Stimulated activated naive CD8-positive, alpha-beta T cell treated with anti-CD3 and anti-CD28 coated beads, Interleukin-15, Interleukin-2, amounts not matched to agents 100 U/mL and 50 U/mL, for 24 hours (primary cell): Measurements from ENCODE around the gene GSTA1.
"Not testable (repeated sequence)": the region's sequence is repeated elsewhere in the genome, so short reads cannot be mapped to it uniquely, and the experiment has no call there.

Experiments
- ATAC-seq: fragments of 150-1000 bp; cut with Tn5 transposase; one replicate; pipeline ENCODE4 v1.10.0; 2021
- DNase-seq: peaks from one replicate; pipeline ENCODE4 v3.0.0; 2021

The GSTA1 gene

GRCh38 chr6:52808660-52809059 is 5.0 kb upstream of the GSTA1 start:
- DNase-seq: no peak
- ATAC-seq: no peak

GRCh38 chr6:52802806-52803205 is 810 bp downstream of the GSTA1 start:
- ATAC-seq: no peak
- no peak for DNase-seq

GRCh38 chr6:52801188-52801841 is 2.3 kb downstream of the GSTA1 start:
- ATAC-seq: no peak
- no peak for DNase-seq

- ATAC-seq, DNase-seq: not testable (repeated sequence)
Measured at GRCh38 chr6:52799272-52799671, 4.3 kb downstream of the GSTA1 start.

- DNase-seq, ATAC-seq: not testable (repeated sequence)
Measured at GRCh38 chr6:52794366-52794765, 9.2 kb downstream of the GSTA1 start.

GRCh38 chr6:52790861-52791260 is 12.8 kb downstream of the GSTA1 start:
- ATAC-seq: no peak
- DNase-seq: no peak

GRCh38 chr6:52789658-52790057 is 14.0 kb downstream of the GSTA1 start:
- ATAC-seq, DNase-seq: not testable (repeated sequence)

GRCh38 chr6:52788478-52788877 is 15.1 kb downstream of the GSTA1 start:
- ATAC-seq (no peak), DNase-seq (no peak)

GRCh38 chr6:52787917-52788316 is 15.7 kb downstream of the GSTA1 start:
- ATAC-seq (no peak), DNase-seq (no peak)

- DNase-seq: no peak
- ATAC-seq: no peak
Measured at GRCh38 chr6:52786249-52786956, 17.2 kb downstream of the GSTA1 start.

GRCh38 chr6:52782696-52783274 is 20.8 kb downstream of the GSTA1 start:
- ATAC-seq, DNase-seq: not testable (repeated sequence)

- not testable (repeated sequence) for ATAC-seq, DNase-seq
Measured at GRCh38 chr6:52782209-52782608, 21.4 kb downstream of the GSTA1 start.

GRCh38 chr6:52779237-52779636 is 24.4 kb downstream of the GSTA1 start:
- no peak for DNase-seq
- no peak for ATAC-seq

GRCh38 chr6:52776711-52777351 is 26.8 kb downstream of the GSTA1 start:
- not testable (repeated sequence) for DNase-seq, ATAC-seq

GRCh38 chr6:52769399-52769798 is 34.2 kb downstream of the GSTA1 start:
- ATAC-seq, DNase-seq: not testable (repeated sequence)

- ATAC-seq, DNase-seq: not testable (repeated sequence)
Measured at GRCh38 chr6:52767658-52768057, 36.0 kb downstream of the GSTA1 start.

- not testable (repeated sequence) for ATAC-seq, DNase-seq
Measured at GRCh38 chr6:52763322-52763916, 40.2 kb downstream of the GSTA1 start, which contains the start of gene GSTA2. TSS of gene GSTA2 (minus strand) at chr6:52763475. CDS start at chr6:52757947, 5,528 bp downstream.

- DNase-seq, ATAC-seq: not testable (repeated sequence)
Measured at GRCh38 chr6:52761673-52762491, 41.7 kb downstream of the GSTA1 start.

- no peak for ATAC-seq
- DNase-seq: no peak
Measured at GRCh38 chr6:52760105-52760765, 43.4 kb downstream of the GSTA1 start.

GRCh38 chr6:52759085-52759484 is 44.5 kb downstream of the GSTA1 start:
- no peak for ATAC-seq
- DNase-seq: no peak
